H1 (cell line): ENCODE data around the gene IL2. TPM values are rescaled to one million over a fixed set of nuclear protein-coding genes. Genes with fewer than 3 reads are reported as not detected.

Experiments
- CBX5 ChIP-seq: fragments of 300-800, 300-1000 bp; sonication (generic); IDR thresholded peaks from 2 replicates; pipeline ENCODE4 v1.7.1; 2016; ENCODE audit warnings: antibody characterized with exemption, low read length, low read depth
- EZH2 ChIP-seq: fragments of 200-600 bp; sonication (generic); IDR thresholded peaks from 2 replicates; pipeline ENCODE4 v1.7.1; 2012; ENCODE audit warnings: low read depth, mild to moderate bottlenecking, moderate library complexity, low read length, inconsistent platforms; ENCODE audit not compliant: severe bottlenecking
- polyA plus RNA-seq, 7 experiments: library from polyadenylated mRNA; depleted of rRNA in 3 of 7; stranded (reverse) in 5 of 7; unstranded in 2 of 7; fragments of >200 nt in 5 of 7; fragments of 200-250 nt in 2 of 7; gene quantifications; 1 replicate in 5 of 7; 2 replicates in 1 of 7; 4 replicates in 1 of 7; pipeline versions ENCODE4 v1.2.1 to v1.2.3, GENCODE V29; 2011 to 2013; ENCODE audit warnings: missing spikeins in 2 of 7, mixed read lengths in 2 of 7
- total RNA-seq: library from RNA; stranded (reverse); fragmentation: NEBNext Ultra II Directional; extraction: Animal tissue kit (Norgen Biotek cat#: 25700); gene quantifications from 2 replicates; pipeline ENCODE4 v1.2.1, GENCODE V29; 2021
- TF ChIP-seq, protein P1 (sequence below): IDR thresholded peaks from 2 replicates; pipeline ENCODE4 v1.6.1; 2012; ENCODE audit warnings: inconsistent platforms

The IL2 gene
- total and polyA plus RNA-seq, 2 of the 8 experiments (the other 6 are each of a cell fraction or from before 2014, with no cell fraction given) = not detected

DNA sequence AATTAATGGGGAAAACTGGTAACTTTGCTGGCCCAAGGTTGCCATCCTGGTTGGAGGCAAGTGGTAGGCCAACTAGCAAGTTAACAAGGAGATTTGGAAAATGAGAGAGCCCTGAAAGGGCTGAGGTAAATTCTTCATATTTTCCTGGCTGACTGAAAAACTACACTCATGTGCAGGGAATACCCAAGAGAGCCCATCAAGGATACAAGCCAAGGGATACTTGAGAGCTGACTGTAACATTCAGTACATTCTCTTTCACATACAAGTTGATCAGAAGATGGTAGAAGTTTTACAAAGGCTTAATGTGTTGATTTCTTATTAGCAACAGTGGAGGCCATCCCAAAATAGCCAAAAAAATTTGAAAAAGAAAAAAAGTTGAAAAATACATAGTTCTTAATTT, 33.3 kb downstream of the IL2 start (continued):
- TF ChIP-seq CBX5 (no peak), EZH2 (no peak)
- TF ChIP-seq, protein P1, sequence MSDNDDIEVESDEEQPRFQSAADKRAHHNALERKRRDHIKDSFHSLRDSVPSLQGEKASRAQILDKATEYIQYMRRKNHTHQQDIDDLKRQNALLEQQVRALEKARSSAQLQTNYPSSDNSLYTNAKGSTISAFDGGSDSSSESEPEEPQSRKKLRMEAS = no peak
